HG03378 (cell line): Measurements from ENCODE around the gene MTRFR.
"Not testable (repeated sequence)": the region's sequence is repeated elsewhere in the genome, so short reads cannot be mapped to it uniquely, and the experiment has no call there.

Experiments
- ATAC-seq: cut with Tn5 transposase; IDR thresholded peaks from one replicate; pipeline ENCODE4 v1.9.1; 2021; ENCODE audit warnings: mild to moderate bottlenecking, moderate library complexity; ENCODE audit not compliant: unreplicated experiment

The MTRFR gene

DNA sequence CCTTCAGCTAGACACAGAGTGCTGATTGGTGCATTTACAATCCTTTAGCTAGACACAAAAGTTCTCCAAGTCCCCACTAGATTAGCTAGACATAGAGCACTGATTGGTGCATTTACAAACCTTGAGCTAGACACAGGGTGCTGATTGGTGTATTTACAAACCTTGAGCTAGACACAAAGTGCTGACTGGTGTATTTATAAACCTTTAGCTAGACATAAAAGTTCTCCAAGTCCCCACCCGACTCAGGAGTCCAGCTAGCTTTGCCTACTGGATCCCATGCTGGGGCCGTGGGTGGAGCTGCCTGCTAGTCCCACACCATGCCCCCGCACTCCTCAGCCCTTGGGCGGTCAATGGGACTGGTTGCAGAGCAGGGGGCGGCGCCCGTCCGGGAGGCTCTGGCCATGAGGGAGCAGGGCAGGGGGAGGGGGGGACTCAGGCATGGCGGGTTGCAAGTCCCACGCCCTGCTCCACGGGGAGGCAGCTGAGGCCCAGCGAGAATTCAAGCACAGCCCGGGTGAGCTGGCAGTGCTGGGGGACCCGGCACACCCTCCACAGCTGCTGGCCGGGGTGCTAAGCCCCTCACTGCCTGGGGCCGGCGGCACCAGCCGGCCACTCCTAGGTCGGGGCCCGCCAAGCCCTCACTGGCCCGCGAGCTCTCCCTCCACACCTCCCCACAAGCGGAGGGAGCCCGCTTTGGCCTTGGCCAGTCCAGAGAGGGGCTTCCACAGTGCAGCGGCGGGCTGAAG is 15.9 kb downstream of the MTRFR start:
- ATAC-seq = not testable (repeated sequence)

DNA sequence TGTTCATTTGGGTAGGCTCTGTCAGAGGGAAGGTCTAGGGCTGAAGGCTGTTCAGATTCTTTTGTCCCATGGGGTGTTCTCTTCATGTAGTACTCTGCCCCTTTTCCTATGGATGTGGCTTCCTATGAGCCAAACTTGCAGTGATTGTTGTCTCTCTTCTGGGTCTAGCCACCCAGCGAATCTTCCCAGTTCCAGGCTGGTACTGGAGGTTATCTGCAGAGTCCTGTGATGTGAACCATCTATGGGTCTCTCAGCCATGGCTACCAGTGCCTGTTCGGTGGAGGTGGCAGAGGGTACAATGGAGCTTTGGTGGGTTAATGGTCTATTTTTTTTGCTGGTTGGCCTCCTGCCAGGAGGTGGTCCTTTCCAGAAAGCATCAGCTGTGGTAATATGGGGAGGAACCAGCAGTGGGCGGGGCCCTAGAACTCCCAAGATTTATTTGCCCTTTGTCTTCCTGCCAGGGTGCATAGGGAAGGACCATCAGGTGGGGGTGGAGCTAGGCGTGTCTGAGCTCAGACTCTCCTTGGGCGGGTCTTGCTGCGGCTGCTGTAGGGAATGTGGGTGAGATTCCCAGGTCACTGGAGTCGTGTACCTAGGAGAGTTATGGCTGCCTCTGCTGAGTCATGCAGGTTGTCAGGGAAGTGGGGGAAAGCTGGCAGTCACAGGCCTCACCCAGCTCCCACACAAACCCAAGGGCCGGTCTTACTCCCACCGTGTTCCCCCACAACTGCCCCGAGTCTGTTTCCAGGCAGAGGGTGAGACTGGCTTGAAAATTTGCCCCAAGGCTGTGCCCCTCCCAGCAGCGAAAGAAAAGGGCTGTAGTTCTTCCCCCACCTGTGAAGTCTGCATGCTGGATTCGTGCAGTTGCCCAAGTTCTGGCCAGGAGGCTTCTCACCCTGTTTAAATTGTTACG is 17.5 kb downstream of the MTRFR start:
- ATAC-seq = no peak

DNA sequence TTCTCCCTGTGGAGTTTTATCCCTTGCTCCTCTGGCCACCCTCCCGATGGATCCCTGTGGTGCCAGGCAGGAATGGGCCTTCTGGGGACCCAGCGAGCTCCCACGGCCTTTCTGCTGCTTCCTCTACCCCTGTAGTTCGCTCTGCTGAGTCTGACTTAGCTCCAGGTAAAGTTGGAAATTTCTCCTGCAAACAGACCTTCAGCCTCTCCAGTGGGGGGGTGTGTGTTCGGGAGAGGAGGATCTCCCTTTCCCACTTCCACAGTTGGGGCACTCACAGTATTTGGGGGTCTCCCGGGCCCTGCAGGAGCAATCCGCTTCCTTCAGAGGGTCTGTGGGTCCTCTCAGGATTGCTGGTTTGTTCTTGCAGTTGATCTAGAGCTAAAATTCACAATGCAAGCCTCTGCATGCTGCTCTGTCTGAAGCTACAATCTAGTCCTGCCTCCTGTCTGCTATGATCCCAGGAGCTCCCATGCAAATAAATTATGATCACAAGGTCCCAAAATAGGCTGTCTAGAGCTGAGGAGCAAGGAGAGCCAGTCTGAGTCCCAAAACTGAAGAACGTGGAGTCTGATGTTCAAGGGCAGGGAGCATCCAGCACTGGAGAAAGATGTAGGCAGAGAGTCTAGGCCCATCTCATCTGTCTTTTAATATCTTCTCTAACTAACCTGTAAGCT is 18.3 kb downstream of the MTRFR start:
- ATAC-seq = no peak

DNA sequence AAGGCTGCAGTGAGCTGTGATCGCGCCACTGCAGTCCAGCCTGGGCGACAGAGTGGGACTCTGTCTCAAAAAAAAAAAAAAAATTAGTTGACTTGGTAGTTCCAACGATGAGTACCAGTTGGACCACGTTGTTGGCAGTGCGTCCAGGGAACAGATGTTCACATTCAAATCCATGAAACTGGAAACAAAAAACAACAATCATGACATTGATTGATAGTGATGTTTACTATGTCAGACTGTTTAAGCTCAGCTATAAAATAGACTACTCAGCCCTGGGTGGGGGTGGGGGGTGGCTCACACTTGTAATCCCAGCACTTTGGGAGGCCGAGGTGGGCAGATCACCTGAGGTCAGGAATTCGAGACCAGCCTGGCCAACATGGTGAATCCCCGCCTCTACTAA is 19.1 kb downstream of the MTRFR start:
- ATAC-seq = not testable (repeated sequence)

DNA sequence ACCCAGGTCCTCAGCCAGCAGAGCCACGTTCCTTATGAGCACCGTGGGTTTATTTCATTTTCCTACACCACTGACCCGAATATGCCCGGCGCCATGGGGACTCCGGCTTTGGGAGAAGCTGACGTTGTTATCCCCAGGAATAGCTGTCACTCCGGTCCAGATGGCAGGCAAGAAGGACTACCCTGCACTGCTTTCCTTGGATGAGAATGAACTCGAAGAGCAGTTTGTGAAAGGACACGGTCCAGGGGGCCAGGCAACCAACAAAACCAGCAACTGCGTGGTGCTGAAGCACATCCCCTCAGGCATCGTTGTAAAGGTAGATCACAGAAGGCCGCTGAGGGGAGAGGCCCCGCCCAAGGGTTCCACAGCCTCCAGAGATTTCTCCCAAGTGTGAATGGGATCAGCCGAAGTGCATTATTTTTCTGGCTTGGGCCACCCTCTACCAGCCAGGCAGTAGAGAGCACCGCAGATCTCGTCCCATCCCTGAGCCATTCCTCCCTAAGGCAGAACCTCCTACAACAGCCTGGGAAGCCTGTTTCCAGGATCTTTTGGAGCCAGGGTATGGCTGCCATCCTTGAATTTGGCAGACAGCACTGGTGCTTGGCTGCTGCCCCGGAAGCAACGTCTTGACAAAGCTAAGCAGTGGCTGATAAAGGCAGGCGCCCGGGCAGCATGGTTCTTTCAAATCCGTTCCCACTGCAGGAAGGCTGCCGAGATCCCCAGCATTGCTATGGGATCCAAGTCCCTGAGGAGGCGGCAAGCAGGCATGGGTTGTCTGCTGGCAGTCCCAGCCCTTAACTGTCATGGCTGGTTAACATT is 20.6 kb downstream of the MTRFR start:
- ATAC-seq = no peak

DNA sequence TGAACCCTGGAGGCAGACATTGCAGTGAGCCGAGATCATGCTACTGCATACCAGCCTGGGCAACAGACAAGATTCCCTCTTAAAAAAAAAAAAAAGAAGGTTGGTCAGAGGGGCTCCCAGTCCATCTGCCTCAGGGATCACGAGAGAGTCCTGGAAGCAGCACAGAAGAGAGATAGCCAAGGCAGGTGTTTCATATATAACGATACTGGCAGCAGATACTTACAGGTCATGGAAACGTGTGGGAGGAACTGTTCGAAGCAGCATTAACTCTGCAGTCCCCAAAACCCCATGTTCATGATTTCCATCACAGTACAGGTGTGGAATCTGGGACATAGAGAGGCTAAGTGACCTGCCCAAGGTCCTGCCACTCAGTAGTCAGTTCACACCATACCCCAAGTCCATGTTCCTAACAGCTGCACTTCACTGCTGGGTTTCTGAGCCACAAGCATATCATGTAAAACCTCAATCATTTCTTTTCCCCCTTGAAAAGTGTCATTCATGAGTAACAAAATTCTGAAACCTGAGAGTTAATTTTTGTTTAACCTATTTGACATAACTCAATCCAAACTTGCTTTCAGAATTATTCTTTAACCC is 21.7 kb downstream of the MTRFR start:
- ATAC-seq = no peak

DNA sequence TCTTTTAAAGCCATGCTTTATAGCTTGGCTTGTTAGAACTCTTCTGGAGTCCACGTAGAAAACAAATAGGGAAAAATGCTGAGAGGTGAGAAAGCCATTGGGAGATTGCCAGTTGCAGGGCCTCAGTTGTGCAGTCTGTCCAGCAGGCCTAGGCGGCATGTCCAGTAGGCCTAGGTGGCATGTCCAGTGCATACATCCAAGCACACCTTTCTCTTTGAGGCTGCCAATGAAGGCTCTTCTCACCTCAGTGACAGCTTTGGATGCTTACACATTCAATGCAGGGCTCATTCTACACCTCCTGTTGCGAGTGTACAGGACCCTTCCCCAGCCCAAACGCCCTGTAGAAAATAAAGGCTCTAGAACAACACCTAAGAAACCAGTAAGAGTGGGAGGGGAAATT is 25.4 kb downstream of the MTRFR start:
- no peak for ATAC-seq

DNA sequence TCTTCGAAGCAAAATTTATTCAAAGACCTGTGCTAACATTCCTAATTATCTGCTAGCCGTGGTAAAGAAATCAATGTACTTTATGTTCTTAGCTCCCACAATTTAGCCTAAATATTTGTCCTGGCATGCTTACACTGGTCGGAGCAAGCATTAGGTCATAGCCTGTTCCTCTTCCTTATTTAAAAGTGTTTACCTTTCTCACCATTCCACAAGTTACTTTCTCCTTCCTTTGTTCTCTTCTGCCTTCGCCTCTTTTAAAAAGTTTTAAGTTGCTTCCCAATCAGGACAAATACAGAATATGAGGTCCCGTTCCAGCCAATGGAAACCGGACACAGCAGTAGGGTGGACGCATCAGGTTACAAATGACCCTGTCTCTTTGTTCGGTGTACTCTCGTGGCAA is 26.8 kb downstream of the MTRFR start:
- no peak for ATAC-seq

DNA sequence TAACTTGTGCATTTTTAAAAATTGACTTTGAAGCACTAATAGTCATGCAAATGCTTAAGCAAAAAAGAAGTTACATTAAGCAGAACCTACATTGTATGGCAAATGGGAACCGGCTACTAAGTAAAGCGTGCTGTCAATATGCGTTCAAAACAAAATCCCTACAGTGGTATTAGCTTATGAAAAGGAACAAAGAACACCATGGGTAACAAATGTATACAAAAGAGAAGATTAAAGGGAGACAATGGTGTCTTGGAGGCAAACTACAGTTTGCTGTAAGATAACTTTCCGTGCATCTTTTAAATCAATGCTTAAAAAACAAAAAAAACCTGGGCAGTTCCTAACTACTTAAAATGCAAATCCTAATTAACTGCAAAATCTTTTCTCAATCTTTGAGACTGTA is 28.0 kb downstream of the MTRFR start:
- ATAC-seq = no peak

DNA sequence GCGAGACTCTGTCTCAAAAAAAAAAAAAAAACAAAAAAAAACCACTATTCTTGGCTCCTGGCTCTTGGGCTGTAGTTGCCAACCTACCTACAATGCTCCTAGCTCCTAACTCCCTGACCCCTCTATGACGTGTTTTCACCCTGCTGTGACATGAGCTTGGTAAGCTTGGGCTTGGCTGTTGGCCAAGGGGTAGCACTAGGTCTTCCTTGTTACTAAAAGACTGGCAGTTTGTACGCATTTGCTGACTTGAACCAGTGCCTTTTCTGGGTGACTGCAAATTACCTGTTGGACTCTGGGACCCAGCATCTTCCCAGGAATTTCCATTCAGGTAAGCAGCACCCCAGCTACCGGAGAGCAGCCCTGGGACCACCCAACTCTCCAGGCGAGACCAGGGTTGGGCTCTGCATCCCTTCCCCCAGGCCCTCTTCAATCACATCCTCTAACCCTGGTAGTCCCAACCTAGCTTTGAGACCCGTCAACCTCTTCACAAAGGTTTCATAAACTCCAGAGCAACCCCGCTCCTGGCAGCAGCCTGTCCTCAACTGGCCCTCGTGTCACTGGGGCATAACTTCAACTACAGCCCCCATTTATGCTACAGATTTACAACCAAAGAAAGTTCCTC is 30.1 kb downstream of the MTRFR start:
- ATAC-seq = no peak

DNA sequence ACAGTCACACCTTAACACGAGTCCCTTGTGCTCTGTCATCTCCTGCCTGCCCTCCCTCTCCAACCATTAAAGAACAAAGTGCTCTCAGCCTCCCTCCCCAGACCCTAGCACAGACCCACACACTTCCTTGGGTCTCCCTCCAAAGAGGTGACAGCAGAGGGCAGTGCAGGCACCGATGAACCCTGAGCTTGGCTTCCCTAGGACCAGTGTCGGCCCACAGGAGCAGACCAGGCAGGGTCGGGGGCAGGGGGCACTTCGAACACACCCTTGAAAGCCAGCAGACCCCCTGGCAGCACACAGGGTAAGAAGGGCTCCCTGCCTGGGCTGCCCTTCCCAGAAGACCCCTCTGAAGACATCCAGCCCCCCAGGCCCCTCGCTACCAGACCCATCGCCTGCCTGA is 31.4 kb downstream of the MTRFR start:
- no peak for ATAC-seq

DNA sequence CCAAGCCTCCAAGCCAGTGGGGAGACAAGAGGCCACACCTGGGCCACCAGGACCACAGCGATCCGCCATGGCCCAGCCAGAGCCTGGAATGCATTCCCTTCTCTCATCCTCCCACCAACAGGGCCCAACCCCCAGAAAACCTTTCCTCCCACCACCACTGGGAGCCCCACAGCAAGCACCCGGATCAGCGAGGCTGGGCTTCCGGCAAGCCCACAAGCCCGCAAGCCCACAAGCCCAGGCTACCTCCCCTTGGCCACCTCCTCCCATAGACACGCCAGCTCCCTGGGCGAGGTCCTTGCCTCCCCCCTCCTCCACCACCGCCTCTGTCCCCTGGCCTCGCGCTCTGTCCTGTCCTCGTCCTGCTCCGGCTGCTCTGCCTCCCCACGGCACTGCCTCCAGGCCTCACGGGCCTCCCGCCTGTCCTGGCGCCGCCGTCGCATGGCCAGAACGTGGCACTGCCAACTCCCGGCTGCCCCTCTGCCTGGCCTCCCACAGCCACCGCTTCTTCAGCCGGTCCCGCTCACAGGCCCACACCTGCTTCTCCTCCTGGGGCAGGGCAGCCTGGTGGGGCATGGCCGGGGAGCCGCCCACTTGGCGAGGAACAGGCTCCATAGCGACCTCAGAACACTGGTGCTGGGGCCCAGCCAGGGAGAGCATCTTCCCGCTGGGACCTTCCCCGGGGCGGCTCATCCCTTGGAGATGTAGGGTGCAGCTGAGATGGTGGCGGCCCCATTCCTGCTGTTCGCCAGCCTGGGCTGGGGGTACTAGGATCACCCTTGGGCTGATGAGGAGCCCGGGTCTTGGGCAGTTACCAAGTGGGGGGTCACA is 32.8 kb downstream of the MTRFR start:
- ATAC-seq = no peak

DNA sequence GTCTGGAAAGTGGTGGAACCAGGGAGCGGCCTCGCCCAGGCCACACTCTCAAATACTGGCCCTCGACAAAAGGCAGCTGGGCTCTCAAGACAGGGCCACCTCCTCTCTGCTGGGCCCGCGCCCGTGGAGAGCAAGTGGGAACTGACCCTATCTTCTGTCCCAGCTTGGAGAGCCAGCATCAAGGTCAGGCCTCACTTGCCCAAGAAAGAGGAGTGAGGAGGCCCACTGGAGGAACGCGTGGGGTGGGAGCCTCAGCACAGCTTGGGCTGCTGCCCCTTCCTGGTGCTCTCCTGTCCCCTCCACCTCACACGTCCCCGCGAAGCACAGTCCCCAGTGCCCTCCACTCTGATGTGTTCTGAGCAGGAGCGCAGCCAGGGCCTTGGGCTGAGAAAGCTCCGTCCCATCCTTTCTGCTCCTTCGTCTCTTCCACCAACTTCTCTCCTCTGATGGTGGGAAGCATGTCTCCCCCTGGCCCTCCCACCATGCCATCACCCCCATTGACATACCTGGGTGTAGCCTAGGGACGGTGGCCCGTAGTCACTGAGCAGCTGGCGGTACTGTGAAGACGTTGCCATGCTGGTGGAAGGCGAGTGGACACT is 33.5 kb downstream of the MTRFR start:
- ATAC-seq = no peak

DNA sequence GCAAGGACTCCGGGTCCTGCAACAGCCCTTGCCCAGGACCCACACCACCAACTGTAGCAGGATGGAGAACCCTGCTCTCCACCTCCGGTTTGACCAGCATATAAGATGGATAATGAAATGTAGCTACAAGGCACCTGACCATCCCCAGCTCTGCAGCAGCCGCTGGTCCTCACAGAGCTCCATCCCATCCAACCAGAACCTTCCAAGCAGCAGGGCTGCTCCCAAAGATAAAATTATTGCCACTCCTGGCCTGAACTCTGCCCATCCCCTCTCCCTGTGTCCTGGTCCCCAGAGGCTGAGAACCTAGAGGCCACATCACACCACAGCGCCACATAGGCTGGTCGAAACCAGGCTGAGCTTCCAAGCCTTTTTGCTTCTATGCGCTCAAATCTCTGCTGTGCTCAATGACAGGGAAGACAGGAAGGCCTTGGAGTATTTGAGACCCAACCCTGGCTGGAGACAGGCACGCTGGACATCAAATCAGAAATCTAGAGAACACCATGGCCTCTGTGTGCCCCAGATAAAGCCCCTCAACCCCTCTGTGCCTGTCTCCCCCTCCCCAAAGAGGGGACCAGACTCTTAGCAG is 34.2 kb downstream of the MTRFR start:
- no peak for ATAC-seq

DNA sequence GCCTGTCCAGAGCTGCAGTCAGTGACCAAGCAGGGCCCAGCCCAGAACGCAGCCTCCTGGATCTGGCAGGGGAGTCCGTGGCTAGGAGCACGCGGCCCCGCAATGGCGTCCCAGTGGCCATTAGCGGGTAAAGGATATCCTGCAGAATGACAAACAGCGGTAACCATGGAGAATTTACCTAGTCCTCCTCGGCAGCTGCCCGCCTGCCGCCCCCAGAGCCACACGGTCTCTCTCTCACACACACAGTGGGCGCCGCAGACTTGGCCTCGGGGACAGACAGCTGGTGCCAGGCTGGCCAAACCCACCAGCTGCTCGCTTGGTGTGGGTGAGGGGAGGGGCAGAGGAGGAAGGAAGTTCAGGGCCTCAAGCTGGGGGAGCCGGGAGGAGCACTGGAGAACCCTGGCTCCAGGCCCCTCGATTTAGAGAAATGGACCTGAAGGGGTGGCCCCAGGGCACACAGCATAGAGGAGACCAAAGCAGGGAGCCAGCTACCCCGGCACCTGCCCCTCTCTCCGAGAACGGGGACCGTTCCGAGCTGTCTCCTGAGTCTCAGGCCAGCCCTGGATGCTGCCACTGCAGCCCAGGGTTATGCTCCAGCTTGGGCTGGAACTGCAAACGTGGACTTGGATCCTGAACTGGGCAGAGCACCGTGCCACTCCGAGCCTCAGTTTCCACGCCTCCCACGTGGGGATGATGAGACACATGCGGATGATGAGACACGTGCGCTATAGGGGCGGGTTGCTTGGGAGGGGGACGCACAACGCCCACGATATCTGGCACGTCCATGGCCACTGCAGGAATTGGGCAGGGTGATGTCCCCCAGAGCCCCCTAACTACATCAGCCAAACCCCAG is 35.0 kb downstream of the MTRFR start:
- no peak for ATAC-seq

DNA sequence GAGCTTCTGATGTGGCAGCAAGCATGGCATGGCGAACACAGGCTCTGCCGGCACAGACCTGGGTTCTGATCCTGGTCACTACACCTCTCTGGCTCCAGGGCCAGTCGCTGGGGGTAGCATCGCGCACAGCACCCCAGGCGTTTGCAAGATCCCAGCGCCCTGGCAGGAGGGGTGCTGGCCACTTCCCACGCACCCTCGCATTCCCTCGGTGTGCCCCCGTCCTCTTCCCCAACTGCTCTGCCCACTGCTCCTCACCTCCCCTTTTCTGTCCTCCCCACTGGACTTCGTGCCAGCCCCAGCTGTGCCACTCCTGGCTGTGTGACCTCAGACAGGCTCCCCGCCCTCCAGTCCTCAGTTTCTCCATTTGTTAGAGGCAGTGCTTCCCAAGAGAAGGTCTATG is 35.6 kb downstream of the MTRFR start:
- ATAC-seq = no peak

DNA sequence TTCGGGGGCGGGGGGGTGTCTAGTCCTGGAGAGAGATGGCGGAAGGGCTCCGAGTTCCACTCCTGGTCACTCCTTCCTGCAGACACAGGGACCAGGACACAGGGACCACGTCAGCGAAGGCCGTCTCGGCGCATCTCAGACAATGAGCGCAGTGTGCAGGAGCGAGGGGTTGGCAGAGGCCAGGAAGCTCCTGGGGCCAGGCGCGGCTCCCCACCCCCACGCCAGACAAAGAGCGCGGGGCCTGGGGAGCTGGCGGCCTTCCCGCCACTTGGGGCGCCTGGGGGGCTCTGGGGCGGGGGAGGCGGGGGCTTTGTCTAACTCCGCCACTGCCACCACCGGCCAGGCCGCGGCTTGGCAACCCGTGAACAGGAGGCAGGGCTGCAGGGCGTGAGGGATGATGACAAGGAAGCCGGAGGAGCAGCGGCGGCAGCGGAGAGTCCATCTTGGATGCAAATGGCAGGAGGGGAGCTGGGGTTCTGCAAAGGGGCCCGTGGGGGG is 36.2 kb downstream of the MTRFR start:
- ATAC-seq = no peak
